ENCODE results near the gene ARHGEF10L.

- TF ChIP-seq CTCF (optimal IDR thresholded peaks at IDR 0.05 in 1 of 3, IDR thresholded peaks at IDR 0.05 in 1 of 3, conservative IDR thresholded peaks at IDR 0.05 in 1 of 3; ENCODE audit: extremely low read depth in 1 of 3, insufficient read depth in 2 of 3, low read length in 3 of 3) (no peak), EZH2 (IDR thresholded peaks at IDR 0.05; ENCODE audit: low read length) (no peak)
Observed at GRCh38 chr1:17725811-17726582, 186.5 kb downstream of the ARHGEF10L start.

Measured in keratinocyte (primary cell).